Stomach (tissue), 4 donors: Measurements from ENCODE around the gene PPP1R12A.

Experiments used
- POLR2A ChIP-seq, 4 donors: fragments of 450-650 bp; IDR thresholded peaks; one replicate each; pipeline ENCODE4 v1.6.1; 2016; ENCODE audit warnings: antibody characterized with exemption in 4 of 4, control low read depth in 2 of 4, mild to moderate bottlenecking in 1 of 4, moderate library complexity in 1 of 4
- POLR2AphosphoS5 ChIP-seq, 3 donors: sonication (generic); formaldehyde crosslinking; IDR thresholded peaks; one replicate each; pipeline ENCODE4 v1.6.1; 2016; ENCODE audit warnings: antibody characterized with exemption in 3 of 3
- TF ChIP-seq, protein P1 (sequence below), 7 experiments: fragments of 450-650 bp in 4 of 7; fragments of 200-600 bp in 3 of 7; sonication (generic) in 3 of 7; IDR thresholded peaks; one replicate each; pipeline ENCODE4 v1.5.1; 2016 to 2019; ENCODE audit warnings: antibody characterized with exemption in 7 of 7, control low read depth in 2 of 7, mild to moderate bottlenecking in 1 of 7

DNA sequence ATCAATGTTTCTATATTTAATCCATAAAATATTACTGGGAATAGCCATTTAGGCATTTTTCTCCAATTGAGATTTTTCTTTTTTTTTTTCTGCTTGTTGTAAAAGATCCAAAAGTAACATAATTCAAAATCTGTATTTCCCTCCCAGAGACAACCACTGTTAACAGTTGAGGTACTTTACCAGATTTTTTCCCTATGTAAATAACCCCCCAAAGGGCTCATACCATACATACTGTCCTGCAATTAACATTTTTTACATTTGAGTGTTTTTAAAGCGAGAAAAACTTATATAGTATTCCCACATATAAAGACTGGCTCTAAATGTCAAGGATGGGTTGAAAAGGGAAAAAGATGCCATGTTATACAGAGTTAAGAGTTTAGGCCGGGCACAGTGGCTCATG is 18.1 kb downstream of the PPP1R12A start:
- TF ChIP-seq, protein P1, sequence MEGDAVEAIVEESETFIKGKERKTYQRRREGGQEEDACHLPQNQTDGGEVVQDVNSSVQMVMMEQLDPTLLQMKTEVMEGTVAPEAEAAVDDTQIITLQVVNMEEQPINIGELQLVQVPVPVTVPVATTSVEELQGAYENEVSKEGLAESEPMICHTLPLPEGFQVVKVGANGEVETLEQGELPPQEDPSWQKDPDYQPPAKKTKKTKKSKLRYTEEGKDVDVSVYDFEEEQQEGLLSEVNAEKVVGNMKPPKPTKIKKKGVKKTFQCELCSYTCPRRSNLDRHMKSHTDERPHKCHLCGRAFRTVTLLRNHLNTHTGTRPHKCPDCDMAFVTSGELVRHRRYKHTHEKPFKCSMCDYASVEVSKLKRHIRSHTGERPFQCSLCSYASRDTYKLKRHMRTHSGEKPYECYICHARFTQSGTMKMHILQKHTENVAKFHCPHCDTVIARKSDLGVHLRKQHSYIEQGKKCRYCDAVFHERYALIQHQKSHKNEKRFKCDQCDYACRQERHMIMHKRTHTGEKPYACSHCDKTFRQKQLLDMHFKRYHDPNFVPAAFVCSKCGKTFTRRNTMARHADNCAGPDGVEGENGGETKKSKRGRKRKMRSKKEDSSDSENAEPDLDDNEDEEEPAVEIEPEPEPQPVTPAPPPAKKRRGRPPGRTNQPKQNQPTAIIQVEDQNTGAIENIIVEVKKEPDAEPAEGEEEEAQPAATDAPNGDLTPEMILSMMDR (IDR thresholded peaks at IDR 0.05): no peak
- TF ChIP-seq POLR2A (IDR thresholded peaks at IDR 0.05) (no peak), POLR2AphosphoS5 (IDR thresholded peaks at IDR 0.05) (no peak)
